NCI-H510A treated with DMSO at 0.1 percent for 48 hours (cell line): ENCODE results near the gene WARS2.

ENCODE experiments used
- DNase-seq: peaks from one replicate; lab custom pipeline; 2025; lab: John Stamatoyannopoulos, UW

WARS2 gene

DNA sequence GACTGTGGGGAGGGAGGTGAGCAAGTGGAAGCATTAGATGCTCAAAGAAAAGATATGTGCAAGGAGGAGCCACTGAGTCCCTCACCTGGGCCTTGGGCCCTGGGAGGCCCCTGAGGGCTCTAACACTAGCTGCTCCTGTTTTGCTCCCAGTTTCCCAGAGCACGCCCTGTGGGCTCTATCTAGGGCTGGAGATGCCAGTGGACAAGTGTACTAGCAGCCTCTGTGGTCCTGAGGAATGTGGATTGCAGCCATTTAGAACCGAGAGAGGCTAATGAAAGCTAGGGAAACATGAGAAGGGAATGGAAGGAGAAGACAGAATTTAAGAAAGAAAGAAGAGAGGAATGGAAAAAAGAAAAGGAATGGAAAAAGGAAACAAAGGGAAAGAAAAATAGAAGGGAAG is 142.3 kb downstream of the WARS2 start:
- no peak for DNase-seq

GRCh38 chr1:118997225-118997624 is 143.2 kb downstream of the WARS2 start:
- no peak for DNase-seq

DNA sequence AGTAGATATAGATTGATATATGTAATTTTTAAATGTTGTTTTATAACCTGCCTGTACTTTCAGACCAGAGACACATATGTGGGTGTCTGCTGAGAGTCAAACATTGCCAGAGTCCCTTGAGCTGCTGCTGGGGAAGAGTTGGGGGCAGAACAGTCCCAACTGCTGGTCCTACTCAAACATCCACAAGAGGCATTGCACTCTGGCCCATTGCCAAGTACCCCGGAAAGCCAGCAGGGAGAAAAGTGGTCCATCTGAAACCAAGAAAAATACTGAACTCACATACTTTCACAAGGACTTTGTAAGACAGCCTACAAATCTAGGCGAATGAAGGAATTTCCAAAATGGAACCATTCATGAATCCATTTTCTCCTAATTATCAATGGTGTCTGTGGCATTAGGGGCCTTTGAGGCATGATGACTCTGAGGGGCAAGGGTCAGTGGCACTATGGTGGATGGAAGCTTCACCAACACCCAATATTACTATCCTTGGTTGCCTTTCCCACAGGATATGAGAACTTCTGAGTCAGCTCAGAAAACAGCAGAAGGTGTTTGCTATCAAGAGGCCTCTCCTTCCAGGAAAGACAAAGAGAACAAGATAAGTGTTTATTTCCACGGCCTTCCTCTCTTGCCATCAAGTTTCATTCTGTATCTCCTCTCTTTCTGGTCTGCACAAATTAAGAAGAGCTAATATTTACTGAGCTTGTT is 145.0 kb downstream of the WARS2 start:
- peak; percentile 48 for DNase-seq

GRCh38 chr1:118993700-118994026 is 146.8 kb downstream of the WARS2 start:
- DNase-seq: no peak

GRCh38 chr1:118992868-118993699 is 147.4 kb downstream of the WARS2 start:
- DNase-seq: no peak

GRCh38 chr1:118992237-118992825 is 148.1 kb downstream of the WARS2 start:
- DNase-seq: no peak

- no peak for DNase-seq
Measured at GRCh38 chr1:118991448-118991847, 149.0 kb downstream of the WARS2 start.

DNA sequence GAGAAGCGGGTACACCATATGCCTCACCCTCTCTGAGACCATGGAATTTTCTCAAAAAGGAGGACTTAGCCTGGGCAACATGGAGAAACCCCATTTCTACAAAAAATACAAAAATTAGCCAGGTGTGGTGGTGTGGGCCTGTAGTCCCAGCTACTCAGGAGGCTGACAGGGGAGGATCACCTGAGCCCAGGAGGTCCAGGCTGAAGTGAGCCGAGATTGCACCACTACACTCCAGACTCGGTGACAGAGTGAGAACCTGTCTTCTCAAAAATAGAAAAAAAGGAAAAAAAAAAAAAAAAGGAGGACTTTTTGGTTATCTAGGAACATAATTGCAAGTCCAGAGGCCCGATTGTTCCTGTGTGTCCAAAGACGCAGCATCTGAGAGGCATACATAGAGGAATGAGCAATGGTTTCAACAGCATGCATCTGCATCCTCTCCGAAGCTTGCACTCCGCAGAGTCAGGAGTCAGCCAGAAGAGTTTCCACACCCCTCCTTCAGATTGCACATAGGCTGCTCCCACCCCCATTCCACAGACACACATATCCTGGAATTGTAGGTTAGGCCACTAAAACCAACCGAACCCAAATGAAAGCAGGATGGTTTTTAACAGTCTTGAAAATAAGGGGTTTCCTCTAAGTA is 149.8 kb downstream of the WARS2 start:
- no peak for DNase-seq

- no peak for DNase-seq
Measured at GRCh38 chr1:118989878-118990378, 150.5 kb downstream of the WARS2 start.

DNA sequence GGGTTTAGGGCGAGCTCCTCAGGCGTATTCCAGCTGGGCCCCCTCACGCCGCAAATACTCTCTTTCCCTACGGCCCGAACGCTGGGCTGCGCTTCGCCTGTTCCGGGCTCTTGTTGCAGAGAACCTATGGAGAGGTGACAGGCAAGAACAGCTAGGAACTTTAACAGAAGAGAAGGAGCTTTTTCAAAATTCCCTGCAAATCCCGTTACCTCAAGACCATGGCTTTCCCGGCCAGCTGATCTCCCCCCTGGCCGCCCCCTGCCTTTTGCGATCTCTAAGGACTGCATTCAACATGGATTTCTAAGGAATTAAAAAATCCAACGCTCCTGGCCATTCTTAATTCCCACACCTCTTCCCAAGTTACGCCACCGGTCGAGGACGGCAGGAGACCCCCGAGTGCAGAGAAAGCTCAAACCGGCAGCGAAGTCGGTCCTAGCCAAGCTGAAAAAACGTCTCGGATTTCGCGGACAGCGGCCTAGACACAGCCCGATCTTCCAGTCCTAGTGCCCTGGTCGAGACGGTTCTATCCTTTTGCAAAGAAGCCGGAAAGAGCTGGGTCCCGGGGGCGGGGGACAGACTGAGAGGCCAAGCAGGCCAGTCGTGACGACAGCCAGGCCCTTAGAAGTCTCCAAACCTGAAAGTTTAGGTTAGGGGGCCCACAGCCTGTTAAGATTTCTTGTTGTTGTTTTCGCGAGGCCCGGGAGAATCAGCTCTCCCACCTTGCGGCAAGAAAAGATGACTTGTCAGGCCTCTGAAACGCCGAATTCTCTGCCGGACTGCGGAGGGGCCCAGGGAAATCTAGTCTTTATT is 151.2 kb downstream of the WARS2 start:
- no peak for DNase-seq

- DNase-seq: no peak
Measured at GRCh38 chr1:118988186-118989005, 152.1 kb downstream of the WARS2 start, which contains the start of gene TBX15. TSS of gene TBX15 (minus strand) at chr1:118988343. CDS start at chr1:118987795, 548 bp downstream.

- peak; percentile 4 for DNase-seq
Measured at GRCh38 chr1:118987468-118988185, 152.8 kb downstream of the WARS2 start.

GRCh38 chr1:118986555-118987467 is 153.6 kb downstream of the WARS2 start:
- no peak for DNase-seq

- no peak for DNase-seq
Measured at GRCh38 chr1:118985640-118986554, 154.6 kb downstream of the WARS2 start.

DNA sequence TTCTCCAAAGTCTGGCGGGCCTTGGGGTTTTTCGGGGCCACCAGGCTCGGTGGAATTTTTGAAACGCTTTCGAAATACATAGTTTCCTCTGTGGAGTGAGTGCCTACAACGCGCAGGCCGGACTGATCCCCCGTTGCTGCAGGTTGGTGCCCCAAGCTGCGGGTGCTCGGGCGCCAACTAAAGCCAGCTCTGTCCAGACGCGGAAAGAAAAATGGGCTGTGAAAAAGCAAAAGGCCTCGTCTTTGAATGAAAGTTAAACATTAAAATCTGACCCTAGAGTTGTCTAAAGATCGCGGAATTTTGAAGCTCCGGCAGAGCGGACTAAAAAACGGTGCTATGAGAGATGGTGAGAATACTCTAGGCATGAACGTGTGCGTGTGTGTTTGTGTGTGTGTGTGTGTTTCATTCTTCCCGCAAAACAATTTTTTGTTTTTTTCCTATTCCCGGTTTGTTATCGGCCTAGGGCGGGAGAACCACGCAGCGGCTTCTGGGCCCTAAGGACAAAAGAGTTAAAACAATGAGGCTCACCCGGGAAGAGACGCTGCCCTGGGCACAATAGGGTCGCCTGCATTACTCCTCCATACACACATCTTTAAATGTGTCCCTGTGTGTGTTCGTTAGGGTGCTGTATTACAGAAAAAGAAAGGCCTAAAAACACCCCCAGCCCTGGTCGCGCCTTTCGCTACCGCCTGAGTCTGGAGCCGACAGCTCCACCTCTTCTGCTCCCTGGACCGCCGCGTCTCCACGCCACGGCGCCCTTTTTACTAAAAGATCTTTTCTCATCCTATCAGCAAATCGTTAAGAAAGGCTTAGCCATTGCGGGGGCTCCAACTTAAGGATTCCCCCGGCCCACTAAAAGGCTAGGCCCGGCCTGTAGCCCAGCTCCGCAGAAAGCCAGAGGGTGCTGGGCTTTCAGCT is 155.5 kb downstream of the WARS2 start:
- no peak for DNase-seq

- no peak for DNase-seq
Measured at GRCh38 chr1:118984086-118984721, 156.2 kb downstream of the WARS2 start.
